ENCODE results near the gene NLK. TPM values are rescaled to one million over a fixed set of nuclear protein-coding genes. Genes with fewer than 3 reads are reported as not detected.
"Not testable (repeated sequence)": the region's sequence is repeated elsewhere in the genome, so short reads cannot be mapped to it uniquely, and the experiment has no call there.

Gene NLK
- 10 to 100 TPM; 13.3 to 15.7 TPM for total RNA-seq

DNA sequence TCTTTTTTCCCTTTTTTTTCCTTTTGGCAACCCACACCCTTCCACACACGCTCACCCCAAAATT lies at the start of gene NLK:
NLK (plus strand) TSS at position 21 of the 64 bp plus-strand sequence. CDS start 197 bp downstream, outside the sequence.
- H3K27me3 Mint-ChIP-seq: peaks cover 5% of the 10 kb centered on the region
- CTCF ChIA-PET: no interaction called here

GRCh38 chr17:27993161-27993695 lies 49.2 kb upstream of the NLK start:
- Mint-ChIP-seq H3K4me1 (no peaks in the 10 kb centered on the region), H3K27me3 (peaks cover 24% of the 10 kb centered on the region), H3K36me3 (ENCODE audit: low read depth) (no peaks in the 10 kb centered on the region), H3K9me3 (no peaks in the 10 kb centered on the region), H3K4me3 (no peak overlapping the region), H3K27ac (no peak overlapping the region)
- ChIA-PET POLR2A (no interaction called here), CTCF (interaction anchor here (1.2 kb wide), 2 partner anchors 10 to 13 kb away, joined by 3 read pairs; no protein-coding TSS in a partner anchor)
- DNase-seq: no peak

More for the DNA sequence above, at the start of gene NLK:
- POLR2A ChIA-PET: no interaction called here
- H3K36me3 Mint-ChIP-seq (ENCODE audit: low read depth): peaks cover 27% of the 10 kb centered on the region
- peak within 1 kb of the TSS; percentile 86 for H3K27ac Mint-ChIP-seq
- peaks cover 67% of the 10 kb centered on the region for H3K4me1 Mint-ChIP-seq
- peak within 1 kb of the TSS; percentile 83 for H3K4me3 Mint-ChIP-seq
- no peaks in the 10 kb centered on the region for H3K9me3 Mint-ChIP-seq
- DNase-seq: no peak

DNA sequence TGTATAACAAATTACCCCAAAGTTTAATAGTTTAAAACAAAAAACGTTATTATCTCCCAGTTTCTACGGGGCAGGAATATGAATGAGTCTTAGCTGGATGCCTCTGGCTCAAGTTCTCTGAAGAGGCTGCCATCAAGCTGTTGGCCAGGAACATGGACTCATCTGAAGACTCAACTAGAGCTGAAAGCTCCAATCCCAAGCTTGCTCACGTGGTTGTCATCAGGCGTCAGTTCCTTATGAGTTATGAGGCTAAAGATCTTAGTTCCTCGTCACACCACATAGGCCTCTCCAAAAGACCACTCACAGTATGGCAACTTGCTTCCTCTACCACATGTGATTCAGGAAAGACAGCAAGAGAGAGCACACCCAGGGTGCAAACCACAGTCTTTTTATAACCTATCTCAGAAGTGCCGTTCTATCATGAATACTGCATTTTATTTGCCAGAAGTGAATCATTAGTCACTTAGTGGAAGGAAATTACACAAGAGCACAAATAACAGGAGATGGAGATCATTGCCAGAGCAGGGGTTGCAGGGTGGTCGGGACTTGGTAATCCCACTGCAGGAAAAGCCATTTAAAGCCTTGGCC lies 48.7 kb upstream of the NLK start:
- CTCF ChIA-PET: interaction anchor here (1.2 kb wide), 2 partner anchors 11 to 12 kb away, joined by 3 read pairs; no protein-coding TSS in a partner anchor
- Mint-ChIP-seq H3K4me1 (no peaks in the 10 kb centered on the region), H3K4me3 (no peak overlapping the region), H3K27me3 (peaks cover 28% of the 10 kb centered on the region), H3K36me3 (ENCODE audit: low read depth) (no peaks in the 10 kb centered on the region), H3K9me3 (no peaks in the 10 kb centered on the region), H3K27ac (no peak overlapping the region)
- DNase-seq: no peak
- POLR2A ChIA-PET: no interaction called here

DNA sequence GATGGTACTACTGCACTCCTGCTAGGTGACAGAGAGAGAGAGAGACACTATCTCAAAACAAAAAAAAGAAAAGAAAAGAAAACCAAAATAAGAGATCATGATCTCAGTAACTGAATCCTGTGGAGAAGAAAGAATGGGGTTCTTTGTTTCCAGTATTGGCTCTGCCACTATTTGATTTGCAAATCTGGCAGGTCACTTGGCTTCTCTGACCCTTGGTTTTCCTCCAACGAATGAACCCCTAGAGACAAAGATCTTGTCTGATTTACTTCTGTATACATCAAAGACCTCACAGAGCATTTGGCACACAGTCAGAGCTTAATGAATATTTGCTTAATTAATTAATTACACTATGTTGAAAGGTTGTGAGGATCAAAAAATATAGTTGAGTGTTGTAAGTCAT lies 47.9 kb upstream of the NLK start:
- Mint-ChIP-seq H3K27ac (no peak overlapping the region), H3K4me3 (no peak overlapping the region), H3K27me3 (peaks cover 29% of the 10 kb centered on the region), H3K4me1 (no peaks in the 10 kb centered on the region), H3K9me3 (no peaks in the 10 kb centered on the region), H3K36me3 (ENCODE audit: low read depth) (no peaks in the 10 kb centered on the region)
- ChIA-PET POLR2A (no interaction called here), CTCF (no interaction called here)
- no peak for DNase-seq

DNA sequence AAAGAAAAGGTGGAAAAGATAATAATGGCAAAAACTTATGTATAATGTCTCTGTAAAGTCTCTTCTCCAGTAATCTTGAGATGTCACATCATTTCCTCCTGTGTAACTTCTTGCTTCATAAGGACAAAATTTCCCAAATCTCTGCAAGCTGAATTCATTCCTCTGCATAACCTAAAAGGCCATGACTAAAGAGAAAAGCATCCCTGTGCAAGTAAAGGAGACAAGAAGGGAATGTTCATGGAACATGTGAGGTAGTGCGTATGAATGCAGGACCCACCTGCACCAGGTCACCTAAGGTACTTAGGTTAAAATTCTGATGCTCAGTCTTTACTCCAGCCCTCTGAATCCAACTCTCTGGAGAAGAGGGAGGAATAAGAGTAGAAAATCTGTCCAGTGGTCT lies 46.9 kb upstream of the NLK start:
- CTCF ChIA-PET: no interaction called here

DNA sequence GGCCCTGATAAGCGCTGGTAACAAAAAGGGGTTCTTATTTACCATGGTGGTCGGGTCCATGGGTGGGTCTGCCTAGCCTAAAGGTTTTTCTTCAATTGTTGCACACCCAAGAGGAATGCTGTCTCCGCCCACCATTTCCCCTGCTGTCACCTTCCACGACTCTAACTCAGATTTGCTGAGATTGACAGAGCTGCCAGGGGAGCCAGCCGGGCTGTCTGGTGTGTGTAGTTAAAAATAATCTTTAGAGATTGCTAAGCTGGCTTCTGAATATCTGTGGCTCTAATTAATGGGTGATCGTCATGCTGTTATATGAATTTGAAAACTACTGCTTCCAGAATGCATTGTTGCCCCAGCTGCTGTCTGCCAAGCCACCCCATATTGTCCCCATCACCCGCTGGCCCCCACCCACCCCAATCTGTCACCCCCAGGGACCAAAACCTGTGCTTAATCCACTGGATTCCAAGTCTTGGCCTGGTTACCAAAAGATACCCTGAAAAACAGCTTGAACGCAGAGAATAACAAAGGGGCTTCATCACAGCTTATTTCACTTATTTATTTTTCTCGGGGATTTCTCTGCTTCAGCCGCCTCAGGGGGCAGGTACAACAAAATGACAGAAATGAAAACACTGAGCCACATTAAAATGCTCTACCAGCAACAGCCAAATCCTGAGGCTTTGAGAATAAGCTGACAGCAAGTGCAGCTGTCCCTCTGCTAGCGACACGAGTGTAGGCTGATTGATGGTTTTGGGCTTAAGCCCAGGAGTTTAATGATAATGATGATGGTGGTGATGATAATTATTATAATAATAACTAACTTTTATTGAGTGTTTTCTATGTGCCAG lies 46.1 kb upstream of the NLK start:
- no peaks in the 10 kb centered on the region for H3K4me1 Mint-ChIP-seq
- no peak overlapping the region for H3K4me3 Mint-ChIP-seq
- no peak overlapping the region for H3K27ac Mint-ChIP-seq
- no peaks in the 10 kb centered on the region for H3K36me3 Mint-ChIP-seq (ENCODE audit: low read depth)
- POLR2A ChIA-PET: no interaction called here
- DNase-seq: no peak
- H3K9me3 Mint-ChIP-seq: no peaks in the 10 kb centered on the region
- CTCF ChIA-PET: no interaction called here
- peaks cover 26% of the 10 kb centered on the region for H3K27me3 Mint-ChIP-seq

More for the DNA sequence above, 46.9 kb upstream of the NLK start:
- H3K27ac Mint-ChIP-seq: no peak overlapping the region
- H3K4me3 Mint-ChIP-seq: no peak overlapping the region
- no peaks in the 10 kb centered on the region for H3K9me3 Mint-ChIP-seq
- DNase-seq: no peak
- peaks cover 31% of the 10 kb centered on the region for H3K27me3 Mint-ChIP-seq
- POLR2A ChIA-PET: no interaction called here
- H3K4me1 Mint-ChIP-seq: no peaks in the 10 kb centered on the region
- no peaks in the 10 kb centered on the region for H3K36me3 Mint-ChIP-seq (ENCODE audit: low read depth)

- Mint-ChIP-seq H3K36me3 (ENCODE audit: low read depth) (no peaks in the 10 kb centered on the region), H3K4me3 (no peak overlapping the region), H3K27ac (no peak overlapping the region), H3K9me3 (no peaks in the 10 kb centered on the region), H3K4me1 (no peaks in the 10 kb centered on the region), H3K27me3 (peaks cover 26% of the 10 kb centered on the region)
- DNase-seq: no peak
- ChIA-PET CTCF (no interaction called here), POLR2A (no interaction called here)
These were observed 45.5 kb upstream of the NLK start for GRCh38 chr17:27997044-27997401.

DNA sequence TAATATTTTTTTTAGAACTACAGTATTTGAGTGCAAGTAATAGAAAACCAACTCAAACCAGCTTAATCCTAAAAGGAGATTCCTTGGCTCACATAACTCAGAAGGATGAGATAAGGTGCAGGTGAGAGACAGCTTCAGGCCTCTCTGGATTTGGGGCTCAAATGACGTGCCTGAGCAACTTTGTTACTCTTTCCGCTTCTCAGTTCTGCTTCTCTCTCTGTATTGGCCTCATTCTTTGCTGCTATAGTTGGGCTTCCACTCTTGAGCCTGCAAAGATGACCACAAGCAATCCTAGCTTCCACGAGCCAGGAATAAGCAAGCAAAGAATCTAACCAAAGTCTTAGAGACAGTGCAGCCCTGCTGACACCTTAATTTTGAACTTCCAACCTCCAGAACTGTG lies 45.0 kb upstream of the NLK start:
- Mint-ChIP-seq H3K4me3 (no peak overlapping the region), H3K27me3 (peaks cover 26% of the 10 kb centered on the region), H3K36me3 (ENCODE audit: low read depth) (no peaks in the 10 kb centered on the region), H3K4me1 (no peaks in the 10 kb centered on the region), H3K27ac (no peak overlapping the region), H3K9me3 (no peaks in the 10 kb centered on the region)
- DNase-seq: no peak
- CTCF ChIA-PET: interaction anchor here (0.5 kb wide), 1 partner anchor 43 kb away, joined by 4 read pairs; no protein-coding TSS in a partner anchor
- POLR2A ChIA-PET: no interaction called here

DNA sequence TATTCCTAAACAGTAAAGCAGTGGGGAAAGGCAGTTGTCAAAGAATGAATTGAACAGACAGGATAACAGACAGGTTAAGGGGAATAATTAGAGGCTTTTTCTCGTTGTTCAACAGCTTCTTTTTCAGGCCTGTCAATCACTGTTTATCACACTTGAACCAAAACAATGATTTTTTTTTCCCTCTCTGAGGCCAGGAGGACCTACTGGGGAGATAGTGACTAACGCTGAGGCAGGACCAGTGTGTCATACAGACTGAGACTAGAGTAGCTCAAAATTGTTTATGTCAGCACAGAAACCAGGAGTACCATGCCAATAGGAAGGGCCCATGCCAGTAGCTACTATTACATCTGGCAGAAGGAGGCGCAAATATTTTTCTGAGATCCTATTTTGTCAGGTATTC lies 41.3 kb upstream of the NLK start:
- Mint-ChIP-seq H3K4me3 (no peak overlapping the region), H3K27ac (no peak overlapping the region), H3K4me1 (no peaks in the 10 kb centered on the region), H3K36me3 (ENCODE audit: low read depth) (no peaks in the 10 kb centered on the region), H3K27me3 (peaks cover 16% of the 10 kb centered on the region), H3K9me3 (no peaks in the 10 kb centered on the region)
- DNase-seq: no peak
- ChIA-PET POLR2A (no interaction called here), CTCF (interaction anchor here (0.7 to 1.8 kb wide), 3 partner anchors 10 to 40 kb away, joined by 3 to 4 read pairs (median 4); no protein-coding TSS in a partner anchor)

GRCh38 chr17:28004344-28004743 lies 38.1 kb upstream of the NLK start:
- no peak overlapping the region for H3K4me3 Mint-ChIP-seq
- CTCF ChIA-PET: no interaction called here
- DNase-seq: peak; percentile 33
- no peaks in the 10 kb centered on the region for H3K9me3 Mint-ChIP-seq
- POLR2A ChIA-PET: no interaction called here
- H3K27ac Mint-ChIP-seq: no peak overlapping the region
- H3K36me3 Mint-ChIP-seq (ENCODE audit: low read depth): no peaks in the 10 kb centered on the region
- peaks cover 7% of the 10 kb centered on the region for H3K27me3 Mint-ChIP-seq
- no peaks in the 10 kb centered on the region for H3K4me1 Mint-ChIP-seq

- H3K27me3 Mint-ChIP-seq: peaks cover 23% of the 10 kb centered on the region
- CTCF ChIA-PET; H3K4me1 Mint-ChIP-seq; DNase-seq; H3K36me3 Mint-ChIP-seq (ENCODE audit: low read depth); POLR2A ChIA-PET; H3K9me3 Mint-ChIP-seq; H3K27ac Mint-ChIP-seq; H3K4me3 Mint-ChIP-seq: not testable (repeated sequence)
These were observed 34.6 kb upstream of the NLK start for GRCh38 chr17:28007925-28008324.

GRCh38 chr17:28008513-28008912 lies 34.0 kb upstream of the NLK start:
- ChIA-PET POLR2A (no interaction called here), CTCF (no interaction called here)
- Mint-ChIP-seq H3K36me3 (ENCODE audit: low read depth) (no peaks in the 10 kb centered on the region), H3K4me3 (no peak overlapping the region), H3K9me3 (no peaks in the 10 kb centered on the region), H3K27me3 (peaks cover 26% of the 10 kb centered on the region), H3K27ac (peak overlapping the region; percentile 74), H3K4me1 (no peaks in the 10 kb centered on the region)
- DNase-seq: no peak

DNA sequence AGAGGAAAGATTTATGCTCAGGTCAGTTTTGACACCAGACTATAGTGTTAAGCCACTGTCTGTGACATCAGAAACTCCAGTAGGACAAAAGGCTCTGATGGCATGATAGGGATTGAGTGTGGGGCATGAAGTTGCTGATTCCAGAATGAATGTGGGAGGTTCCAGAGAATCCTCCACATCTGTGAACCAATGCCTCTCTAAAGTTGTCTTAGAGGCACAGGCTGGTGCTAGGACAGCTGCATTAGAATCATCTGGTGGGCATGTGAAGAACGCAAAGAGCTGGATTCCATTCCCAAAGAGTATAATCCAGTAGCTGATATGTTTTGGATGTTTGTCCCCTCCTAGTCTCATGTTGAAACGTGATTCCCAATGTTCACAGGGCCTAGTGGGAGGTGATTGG lies 32.1 kb upstream of the NLK start:
- H3K9me3 Mint-ChIP-seq: no peaks in the 10 kb centered on the region
- H3K27ac Mint-ChIP-seq: no peak overlapping the region
- no peaks in the 10 kb centered on the region for H3K36me3 Mint-ChIP-seq (ENCODE audit: low read depth)
- H3K27me3 Mint-ChIP-seq: peaks cover 33% of the 10 kb centered on the region
- CTCF ChIA-PET: interaction anchor here (1.4 kb wide), 1 partner anchor 9 kb away, joined by 4 read pairs; no protein-coding TSS in a partner anchor
- POLR2A ChIA-PET: no interaction called here
- no peak overlapping the region for H3K4me3 Mint-ChIP-seq
- no peak for DNase-seq
- H3K4me1 Mint-ChIP-seq: no peaks in the 10 kb centered on the region
